ENCODE measurements around the gene CELSR3. TPM values are rescaled to one million over a fixed set of nuclear protein-coding genes. Genes with fewer than 3 reads are reported as not detected.

The CELSR3 gene
- total RNA-seq, 2 experiments from 2014 or later: 4.9 to 5.1 TPM

DNA sequence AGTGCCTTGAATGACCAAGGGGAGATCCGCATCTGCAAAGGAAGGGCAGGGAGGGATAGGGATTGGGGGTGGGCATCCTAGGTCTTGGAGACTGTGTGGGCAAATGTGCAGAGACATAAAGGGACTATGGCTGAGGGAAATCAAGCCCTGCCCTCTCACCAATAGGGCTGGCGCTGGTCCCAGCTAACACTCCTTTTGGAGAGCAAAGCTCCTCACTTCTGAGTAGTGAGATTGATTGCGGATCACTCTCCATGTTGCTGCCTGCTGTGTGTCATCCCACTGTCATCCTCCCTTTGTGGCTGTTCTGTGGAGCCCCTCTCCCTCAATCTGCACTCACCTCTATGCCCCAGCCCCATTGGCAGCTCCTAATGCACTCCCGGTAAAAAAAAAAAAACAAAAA, 2.2 kb upstream of the CELSR3 start:
- Mint-ChIP-seq H3K4me3 (no peak overlapping the region), H3K4me1 (ENCODE audit: low read depth) (peaks cover 17% of the 10 kb centered on the region), H3K27me3 (ENCODE audit: low read depth) (peaks cover 29% of the 10 kb centered on the region), H3K9me3 (no peaks in the 10 kb centered on the region), H3K36me3 (ENCODE audit: low read depth) (peaks cover 5% of the 10 kb centered on the region), H3K27ac (no peak overlapping the region)
- intact Hi-C loops (cut with micrococcal nuclease): loop anchor here (2.0 to 5.0 kb wide), 3 partner anchors 52 to 218 kb away; partner anchors contain the start of genes ATRIP, IP6K2 and PFKFB4
- CTCF ChIA-PET: interaction anchor here (0.5 to 1.6 kb wide), 4 partner anchors 9 to 24 kb away, joined by 3 to 6 read pairs (median 3); no protein-coding TSS in a partner anchor
- no peak for DNase-seq

DNA sequence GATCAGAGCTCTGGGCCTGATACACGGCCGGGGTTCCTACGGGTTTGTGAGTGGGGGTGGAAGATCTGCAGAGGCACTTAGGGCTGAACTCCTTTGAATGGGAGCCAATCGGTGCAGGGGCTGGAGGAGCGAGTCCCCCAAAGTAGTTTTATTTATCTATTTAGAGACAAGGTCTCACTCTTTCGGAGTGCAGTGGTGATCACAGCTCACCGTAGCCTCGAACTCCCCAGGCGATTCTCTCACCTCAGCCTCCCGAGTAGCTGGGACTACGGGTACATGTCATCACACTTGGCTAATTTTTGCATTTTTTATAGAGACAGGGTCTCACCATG, 1.6 kb upstream of the CELSR3 start:
- Mint-ChIP-seq H3K9me3 (no peaks in the 10 kb centered on the region), H3K4me3 (peak overlapping the region; percentile 38), H3K4me1 (ENCODE audit: low read depth) (peaks cover 17% of the 10 kb centered on the region), H3K27ac (no peak overlapping the region), H3K27me3 (ENCODE audit: low read depth) (peaks cover 34% of the 10 kb centered on the region), H3K36me3 (ENCODE audit: low read depth) (peaks cover 5% of the 10 kb centered on the region)
- intact Hi-C loops (cut with micrococcal nuclease): loop anchor here (2.0 to 5.0 kb wide), 3 partner anchors 53 to 217 kb away; partner anchors contain the start of genes ATRIP, IP6K2 and PFKFB4
- DNase-seq: no peak
- CTCF ChIA-PET: interaction anchor here (0.6 to 1.6 kb wide), 4 partner anchors 10 to 102 kb away, joined by 3 to 6 read pairs (median 3); no protein-coding TSS in a partner anchor

DNA sequence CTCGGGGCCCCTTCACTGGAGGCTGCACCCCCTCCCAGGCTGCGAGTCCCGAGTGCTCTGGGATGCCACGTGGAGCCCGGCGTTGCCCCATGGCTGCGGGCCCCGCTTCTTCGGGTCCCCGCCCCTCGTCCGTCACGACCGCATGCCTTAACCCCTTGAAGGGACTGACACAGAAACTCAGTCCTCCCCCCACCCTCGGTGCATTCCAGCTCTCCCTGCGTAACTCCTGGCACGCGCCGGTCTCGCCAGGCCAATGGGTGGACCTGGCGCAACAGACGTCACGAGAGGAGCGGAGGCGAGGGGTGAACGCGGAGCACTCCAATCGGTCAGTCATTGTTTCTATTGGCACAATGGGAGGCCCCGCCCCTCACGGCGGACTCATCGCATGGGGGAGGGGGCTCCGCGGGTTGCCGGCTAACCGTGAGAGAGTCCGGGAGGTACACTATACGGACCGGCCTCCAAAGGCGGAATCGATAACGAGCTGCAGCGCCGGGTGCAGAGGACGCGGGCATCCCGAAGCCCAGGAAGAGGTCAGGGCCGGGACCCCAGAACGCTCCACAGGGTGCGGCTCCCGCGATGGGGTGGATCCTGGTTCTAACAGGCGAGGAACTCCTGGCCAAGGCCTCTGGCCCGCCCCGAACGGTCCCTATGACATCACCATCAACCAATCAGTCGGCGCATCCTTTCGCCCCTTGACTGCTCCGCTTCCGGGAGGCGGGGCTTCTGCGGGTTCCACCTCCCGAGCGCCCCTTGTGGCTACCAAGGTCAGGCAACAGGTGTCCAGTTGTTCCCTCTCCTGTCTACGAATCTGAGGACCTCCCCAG, 1.0 kb upstream of the CELSR3 start:
- no peaks in the 10 kb centered on the region for H3K9me3 Mint-ChIP-seq
- H3K4me1 Mint-ChIP-seq (ENCODE audit: low read depth): peaks cover 17% of the 10 kb centered on the region
- intact Hi-C loops (cut with micrococcal nuclease): loop anchor here (2.0 to 5.0 kb wide), 3 partner anchors 54 to 216 kb away; partner anchors contain the start of genes ATRIP, IP6K2 and PFKFB4
- H3K36me3 Mint-ChIP-seq (ENCODE audit: low read depth): peaks cover 5% of the 10 kb centered on the region
- CTCF ChIA-PET: interaction anchor here (0.6 to 1.6 kb wide), 4 partner anchors 11 to 102 kb away, joined by 3 to 6 read pairs (median 3); no protein-coding TSS in a partner anchor
- peak overlapping the region; percentile 61 for H3K27ac Mint-ChIP-seq
- peak overlapping the region; percentile 84 for H3K4me3 Mint-ChIP-seq
- H3K27me3 Mint-ChIP-seq (ENCODE audit: low read depth): peaks cover 35% of the 10 kb centered on the region
- peak; percentile 94 for DNase-seq

DNA sequence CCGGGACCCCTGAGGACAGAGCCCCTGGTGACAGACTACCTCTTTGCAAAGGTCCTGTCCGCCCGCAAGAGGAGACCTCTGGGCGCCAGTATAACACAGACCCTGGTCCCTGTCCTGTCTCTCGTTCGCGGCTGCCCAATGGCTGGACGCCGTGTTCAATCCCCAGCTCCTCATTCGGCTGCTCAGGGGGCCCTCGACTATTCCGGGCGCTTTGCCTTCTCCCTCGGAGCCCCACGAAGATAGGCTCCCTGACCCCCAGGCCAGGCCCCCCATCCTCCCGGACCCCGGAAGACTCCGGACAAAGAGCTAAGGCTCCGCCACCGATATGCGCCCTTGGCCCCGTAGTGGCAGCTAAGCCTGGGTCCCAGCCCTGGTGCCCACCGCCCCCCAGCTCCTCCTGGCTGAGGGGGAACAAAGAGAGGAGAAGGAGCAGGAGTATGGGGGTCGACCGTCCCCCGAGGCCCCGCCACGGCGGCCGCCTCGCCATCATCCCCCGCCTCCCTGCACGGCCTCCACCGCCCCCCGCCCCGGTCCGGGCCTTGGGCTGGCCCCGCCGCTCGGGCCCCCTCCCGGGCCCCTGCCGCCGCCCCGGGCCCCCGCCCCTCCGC, 437 bp downstream of the CELSR3 start:
- Mint-ChIP-seq H3K9me3 (no peaks in the 10 kb centered on the region), H3K36me3 (ENCODE audit: low read depth) (peaks cover 5% of the 10 kb centered on the region), H3K27me3 (ENCODE audit: low read depth) (peaks cover 36% of the 10 kb centered on the region), H3K27ac (no peak overlapping the region), H3K4me3 (no peak overlapping the region), H3K4me1 (ENCODE audit: low read depth) (peaks cover 20% of the 10 kb centered on the region)
- intact Hi-C loops (cut with micrococcal nuclease): loop anchor here (5.0 kb wide), 2 partner anchors 55 to 215 kb away; partner anchors contain the start of genes ATRIP and IP6K2
- no peak for DNase-seq
- CTCF ChIA-PET: no interaction called here

DNA sequence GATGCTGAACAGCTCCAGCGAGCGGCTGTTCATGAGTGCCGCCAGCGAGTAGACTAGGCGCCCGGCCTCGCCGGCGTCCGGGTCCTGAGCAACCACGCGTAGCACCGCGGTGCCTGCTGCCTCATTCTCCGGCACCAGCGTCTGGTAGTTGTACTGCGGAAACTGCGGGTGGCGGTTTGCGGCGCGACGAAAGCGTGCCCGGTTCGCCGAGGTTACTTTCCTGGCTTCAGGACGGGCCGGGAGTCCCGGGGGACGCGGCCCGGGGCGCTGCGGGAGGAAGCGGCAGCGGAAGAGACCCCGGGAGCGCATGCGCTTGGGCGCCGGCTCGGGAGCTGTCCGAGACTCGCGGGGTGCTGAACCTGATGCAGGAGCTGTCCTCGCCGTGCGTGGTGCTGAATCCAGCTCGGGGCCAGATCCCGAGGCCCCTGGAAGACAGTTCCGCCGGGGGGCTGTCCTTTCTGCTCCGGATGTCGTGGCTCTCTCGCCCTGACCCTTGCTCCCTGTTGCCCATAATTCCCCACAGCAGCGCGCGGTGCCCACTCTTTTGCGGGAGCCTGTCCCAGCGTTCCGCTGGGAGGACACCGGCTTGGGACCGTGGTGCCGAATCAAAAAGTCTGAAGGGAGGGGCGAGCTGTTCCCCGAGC, 1.1 kb downstream of the CELSR3 start:
- Mint-ChIP-seq H3K4me1 (ENCODE audit: low read depth) (peaks cover 25% of the 10 kb centered on the region), H3K36me3 (ENCODE audit: low read depth) (peaks cover 5% of the 10 kb centered on the region), H3K9me3 (no peaks in the 10 kb centered on the region), H3K4me3 (peak overlapping the region; percentile 27), H3K27me3 (ENCODE audit: low read depth) (peaks cover 36% of the 10 kb centered on the region), H3K27ac (no peak overlapping the region)
- CTCF ChIA-PET: no interaction called here
- DNase-seq: peak; percentile 77
- intact Hi-C loops (cut with micrococcal nuclease): loop anchor here (1.0 to 5.0 kb wide), 3 partner anchors 24 to 214 kb away; partner anchors contain the start of genes ATRIP, IP6K2 and NCKIPSD

DNA sequence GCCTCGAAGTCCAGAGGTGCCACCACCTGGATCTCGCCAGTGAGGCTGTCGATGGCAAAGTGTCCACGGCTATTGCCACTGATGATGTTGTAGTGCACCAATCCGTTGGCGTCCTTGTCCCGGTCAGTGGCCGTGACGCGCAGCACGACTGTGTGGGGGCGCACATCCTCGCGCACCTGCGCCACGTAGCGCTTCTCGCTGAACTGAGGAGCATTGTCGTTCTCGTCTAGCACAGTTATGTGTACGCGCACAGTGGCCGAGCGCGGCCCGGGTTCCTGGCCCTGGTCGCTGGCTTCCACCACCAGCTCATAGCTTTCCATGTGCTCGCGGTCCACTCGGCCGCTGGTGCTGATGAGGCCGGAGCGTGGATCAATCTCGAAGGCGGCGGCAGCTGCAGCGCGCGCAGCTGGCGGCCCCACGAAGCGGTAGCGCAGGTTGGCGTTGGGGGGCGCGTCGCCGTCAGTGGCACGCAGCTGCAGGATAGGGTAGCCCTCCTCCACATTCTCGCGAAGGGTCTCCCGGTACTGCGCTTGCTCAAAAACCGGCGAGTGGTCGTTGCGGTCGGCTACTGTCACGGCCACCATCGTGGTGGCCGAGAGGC, 1.8 kb downstream of the CELSR3 start:
- intact Hi-C loops (cut with micrococcal nuclease): loop anchor here (1.0 to 5.0 kb wide), 3 partner anchors 24 to 214 kb away; partner anchors contain the start of genes ATRIP, IP6K2 and NCKIPSD
- H3K4me3 Mint-ChIP-seq: no peak overlapping the region

DNA sequence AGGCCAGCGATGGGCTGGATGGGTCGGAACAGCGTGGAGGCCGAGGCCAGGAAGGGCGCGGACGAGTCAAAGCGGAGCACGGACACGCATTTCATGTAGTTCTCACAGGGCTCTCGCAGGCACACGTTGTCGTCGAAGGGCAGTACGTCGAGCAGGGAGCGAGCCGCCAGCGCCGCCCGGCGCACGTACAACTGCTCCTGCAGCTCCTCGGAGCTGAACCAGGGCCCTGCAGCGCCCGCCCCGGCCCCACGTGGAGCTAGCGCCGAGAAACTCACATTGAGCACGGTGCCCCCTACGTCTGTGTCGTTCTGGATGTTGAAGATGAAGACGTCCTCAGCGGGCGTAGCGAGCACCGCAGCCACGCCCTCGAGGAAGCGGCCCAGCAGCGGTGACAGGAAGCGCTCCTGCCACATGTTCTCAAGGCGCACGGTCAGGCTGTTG, 5.8 kb downstream of the CELSR3 start:
- H3K4me1 Mint-ChIP-seq (ENCODE audit: low read depth): peaks cover 21% of the 10 kb centered on the region
- H3K27me3 Mint-ChIP-seq (ENCODE audit: low read depth): peaks cover 16% of the 10 kb centered on the region
- peak; percentile 28 for DNase-seq
- intact Hi-C loops (cut with micrococcal nuclease): loop anchor here (1.0 kb wide), 3 partner anchors 22 to 100 kb away; partner anchors contain the start of genes SLC26A6 and UQCRC1
- no peaks in the 10 kb centered on the region for H3K36me3 Mint-ChIP-seq (ENCODE audit: low read depth)
- H3K9me3 Mint-ChIP-seq: no peaks in the 10 kb centered on the region
- peak overlapping the region; percentile 65 for H3K4me3 Mint-ChIP-seq
- CTCF ChIA-PET: interaction anchor here (0.7 to 1.9 kb wide), 8 partner anchors 8 to 573 kb away, joined by 3 to 7 read pairs (median 3); partner anchors contain the start of genes NCKIPSD and SLC26A6
- H3K27ac Mint-ChIP-seq: peak overlapping the region; percentile 64

More for the DNA sequence above, 1.8 kb downstream of the CELSR3 start:
- H3K27ac Mint-ChIP-seq: no peak overlapping the region
- H3K9me3 Mint-ChIP-seq: no peaks in the 10 kb centered on the region
- no peak for DNase-seq
- H3K27me3 Mint-ChIP-seq (ENCODE audit: low read depth): peaks cover 36% of the 10 kb centered on the region
- H3K36me3 Mint-ChIP-seq (ENCODE audit: low read depth): peaks cover 1% of the 10 kb centered on the region
- CTCF ChIA-PET: no interaction called here
- H3K4me1 Mint-ChIP-seq (ENCODE audit: low read depth): peaks cover 26% of the 10 kb centered on the region

DNA sequence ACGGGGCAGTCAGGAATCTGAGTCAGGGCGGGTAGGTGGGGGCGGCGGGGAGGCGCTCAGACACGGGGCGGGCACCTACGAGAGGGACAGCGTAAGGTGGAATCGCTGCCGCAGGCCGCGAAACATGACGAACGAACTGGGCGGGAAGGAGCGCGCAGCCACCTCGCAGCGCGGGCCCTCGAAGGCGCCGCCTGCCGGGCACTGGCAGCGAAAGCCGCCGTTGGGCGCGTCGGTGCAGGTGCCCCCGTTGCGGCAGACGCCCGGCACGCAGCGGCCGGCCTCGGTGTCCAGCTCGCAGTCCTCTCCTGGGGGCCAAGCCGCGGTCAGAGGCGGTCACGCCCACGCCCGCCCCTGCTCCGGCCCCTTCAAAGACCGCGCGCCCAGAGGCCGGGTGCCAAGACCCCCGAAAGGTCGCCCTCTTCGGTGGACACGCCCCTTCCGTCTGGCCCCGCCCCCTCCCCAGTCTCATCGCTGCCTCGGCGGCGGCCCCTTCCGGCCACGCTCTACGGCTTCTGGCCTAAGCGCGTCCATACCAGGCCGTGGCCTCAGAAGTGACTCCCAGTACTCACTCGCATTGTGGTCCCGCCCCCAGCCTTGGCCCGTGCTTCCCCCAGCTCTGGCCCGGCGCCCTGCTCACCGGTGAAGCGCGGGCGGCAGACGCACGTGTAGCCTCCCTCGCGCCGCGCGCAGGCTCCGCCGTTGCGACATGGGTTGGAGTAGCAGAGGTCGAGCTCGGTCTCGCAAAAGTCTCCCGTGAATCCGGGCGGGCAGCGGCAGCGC, 6.4 kb downstream of the CELSR3 start:
- Mint-ChIP-seq H3K36me3 (ENCODE audit: low read depth) (no peaks in the 10 kb centered on the region), H3K4me3 (peak overlapping the region; percentile 76), H3K27me3 (ENCODE audit: low read depth) (peaks cover 13% of the 10 kb centered on the region), H3K27ac (peak overlapping the region; percentile 64), H3K4me1 (ENCODE audit: low read depth) (peaks cover 17% of the 10 kb centered on the region), H3K9me3 (no peaks in the 10 kb centered on the region)
- CTCF ChIA-PET: interaction anchor here (0.7 to 1.9 kb wide), 8 partner anchors 9 to 572 kb away, joined by 3 to 7 read pairs (median 3); partner anchors contain the start of genes NCKIPSD and SLC26A6
- intact Hi-C loops (cut with micrococcal nuclease): loop anchor here (1.0 kb wide), 3 partner anchors 21 to 99 kb away; partner anchors contain the start of genes SLC26A6 and UQCRC1
- DNase-seq: peak; percentile 89

DNA sequence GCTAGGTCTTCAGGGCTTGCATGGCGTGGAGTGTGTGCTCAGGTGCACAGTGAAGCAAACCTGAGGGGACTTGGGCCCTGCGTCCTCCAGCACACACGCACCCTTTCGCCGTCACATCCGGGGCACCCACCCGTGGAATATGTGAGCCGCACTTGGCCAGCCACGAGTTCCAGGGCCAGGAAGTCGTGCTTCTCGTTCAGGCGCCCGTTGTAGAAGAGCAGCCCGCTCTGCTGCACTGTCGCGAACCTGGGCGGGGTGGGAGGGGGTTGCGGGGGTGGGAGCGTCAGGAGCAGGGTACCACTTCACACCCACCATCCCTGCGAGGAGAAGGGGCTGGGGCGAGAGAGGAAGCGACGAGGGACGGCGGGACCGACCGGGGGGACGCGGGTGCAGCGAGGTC, 7.1 kb downstream of the CELSR3 start:
- H3K36me3 Mint-ChIP-seq (ENCODE audit: low read depth): no peaks in the 10 kb centered on the region
- CTCF ChIA-PET: interaction anchor here (1.3 to 1.4 kb wide), 2 partner anchors 10 to 21 kb away, joined by 3 to 5 read pairs; no protein-coding TSS in a partner anchor
- H3K4me1 Mint-ChIP-seq (ENCODE audit: low read depth): peaks cover 16% of the 10 kb centered on the region
- H3K4me3 Mint-ChIP-seq: peak overlapping the region; percentile 76
- peak overlapping the region; percentile 71 for H3K27ac Mint-ChIP-seq
- DNase-seq: peak; percentile 67
- no peaks in the 10 kb centered on the region for H3K9me3 Mint-ChIP-seq
- peaks cover 13% of the 10 kb centered on the region for H3K27me3 Mint-ChIP-seq (ENCODE audit: low read depth)
- intact Hi-C loops (cut with micrococcal nuclease): loop anchor here (1.0 kb wide), 3 partner anchors 20 to 98 kb away; partner anchors contain the start of genes SLC26A6 and UQCRC1

DNA sequence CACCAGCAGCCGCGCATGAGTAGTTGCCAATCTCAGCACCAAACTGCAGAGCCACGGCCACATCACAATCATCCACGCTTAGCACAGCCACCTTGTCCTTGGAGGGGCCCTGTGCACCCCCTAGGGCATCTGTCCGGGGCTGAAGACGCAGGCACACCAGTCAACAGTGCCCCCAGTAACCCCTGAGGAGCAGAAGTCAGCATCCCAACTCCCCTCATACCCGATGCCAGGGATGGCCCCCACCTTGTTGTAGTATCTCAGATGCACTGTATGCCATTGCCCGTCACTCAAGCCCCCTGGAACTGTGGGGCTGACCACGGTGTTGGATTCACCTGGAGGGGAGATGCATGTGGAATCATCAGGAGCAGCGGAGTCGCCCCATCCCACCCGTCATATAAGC, 7.6 kb downstream of the CELSR3 start:
- CTCF ChIA-PET: no interaction called here
- Mint-ChIP-seq H3K4me3 (peak overlapping the region; percentile 76), H3K27ac (no peak overlapping the region), H3K27me3 (ENCODE audit: low read depth) (peaks cover 9% of the 10 kb centered on the region), H3K36me3 (ENCODE audit: low read depth) (no peaks in the 10 kb centered on the region), H3K9me3 (no peaks in the 10 kb centered on the region), H3K4me1 (ENCODE audit: low read depth) (peaks cover 16% of the 10 kb centered on the region)
- no peak for DNase-seq
- intact Hi-C loops (cut with micrococcal nuclease): no loop called here

Data from activated naive CD4-positive, alpha-beta T cell treated with anti-CD3 and anti-CD28 coated beads for 36 hours (primary cell).